GM10266 (cell line): Measurements from ENCODE around the gene ESD.

ENCODE experiments used
- DNase-seq: peaks from one replicate; pipeline ENCODE4 v3.0.0; 2012; ENCODE audit errors: extremely low spot score
- TF ChIP-seq, protein P1 (sequence below): IDR thresholded peaks from 2 replicates; pipeline ENCODE4 v1.5.1; 2012; ENCODE audit warnings: mild to moderate bottlenecking, low read depth; ENCODE audit not compliant: control insufficient read depth, insufficient read depth; ENCODE audit errors: missing control alignments

The ESD gene

GRCh38 chr13:46783504-46783903 is 13.5 kb downstream of the ESD start:
- no peak for DNase-seq
- TF ChIP-seq, protein P1, sequence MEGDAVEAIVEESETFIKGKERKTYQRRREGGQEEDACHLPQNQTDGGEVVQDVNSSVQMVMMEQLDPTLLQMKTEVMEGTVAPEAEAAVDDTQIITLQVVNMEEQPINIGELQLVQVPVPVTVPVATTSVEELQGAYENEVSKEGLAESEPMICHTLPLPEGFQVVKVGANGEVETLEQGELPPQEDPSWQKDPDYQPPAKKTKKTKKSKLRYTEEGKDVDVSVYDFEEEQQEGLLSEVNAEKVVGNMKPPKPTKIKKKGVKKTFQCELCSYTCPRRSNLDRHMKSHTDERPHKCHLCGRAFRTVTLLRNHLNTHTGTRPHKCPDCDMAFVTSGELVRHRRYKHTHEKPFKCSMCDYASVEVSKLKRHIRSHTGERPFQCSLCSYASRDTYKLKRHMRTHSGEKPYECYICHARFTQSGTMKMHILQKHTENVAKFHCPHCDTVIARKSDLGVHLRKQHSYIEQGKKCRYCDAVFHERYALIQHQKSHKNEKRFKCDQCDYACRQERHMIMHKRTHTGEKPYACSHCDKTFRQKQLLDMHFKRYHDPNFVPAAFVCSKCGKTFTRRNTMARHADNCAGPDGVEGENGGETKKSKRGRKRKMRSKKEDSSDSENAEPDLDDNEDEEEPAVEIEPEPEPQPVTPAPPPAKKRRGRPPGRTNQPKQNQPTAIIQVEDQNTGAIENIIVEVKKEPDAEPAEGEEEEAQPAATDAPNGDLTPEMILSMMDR, result no peak

DNA sequence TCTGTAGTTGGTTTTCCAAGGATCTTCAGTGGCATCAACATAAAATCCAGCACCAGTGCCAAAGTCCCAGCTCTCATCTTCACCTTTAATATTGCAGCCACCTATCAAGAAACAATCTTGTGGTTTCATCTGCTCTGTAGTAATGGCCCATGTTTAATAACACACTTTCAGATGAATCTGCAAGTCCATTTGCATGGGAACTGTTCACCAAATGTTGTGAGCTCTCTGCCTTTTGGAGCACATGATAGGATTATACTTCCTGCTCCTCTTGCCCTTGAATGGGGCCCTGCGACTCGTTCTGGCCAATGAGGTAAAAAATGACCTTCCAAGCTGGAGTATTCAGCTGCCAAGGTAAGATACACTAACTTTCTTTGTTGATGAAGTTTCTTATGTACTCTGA is 14.3 kb downstream of the ESD start:
- TF ChIP-seq, protein P1, result no peak
- DNase-seq, result no peak

GRCh38 chr13:46782066-46782465 is 14.9 kb downstream of the ESD start:
- TF ChIP-seq, protein P1, result no peak
- DNase-seq, result no peak

DNA sequence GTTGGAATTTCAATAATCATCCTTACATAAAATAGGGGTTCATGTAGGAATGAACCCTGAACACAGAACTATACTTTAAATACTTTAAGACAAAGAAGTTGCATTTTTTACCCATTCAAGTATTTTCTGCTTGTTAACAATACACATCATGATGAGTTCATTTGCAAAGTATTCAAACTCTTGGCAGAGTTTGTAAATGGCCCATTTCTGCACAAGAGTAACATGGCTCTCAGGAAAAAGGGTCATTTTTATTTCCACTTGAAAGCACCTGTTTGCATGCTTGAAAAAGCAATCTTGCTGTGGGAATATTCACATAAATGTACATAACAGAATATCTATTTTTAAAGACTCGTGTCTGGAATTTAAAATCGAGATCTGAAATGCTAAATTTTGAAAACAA is 18.1 kb downstream of the ESD start:
- no peak for DNase-seq

GRCh38 chr13:46778095-46778494 is 18.9 kb downstream of the ESD start:
- TF ChIP-seq, protein P1, result no peak
- no peak for DNase-seq

More for the DNA sequence above, 18.1 kb downstream of the ESD start:
- TF ChIP-seq, protein P1, result no peak

- TF ChIP-seq, protein P1, result no peak
- no peak for DNase-seq
Measured at GRCh38 chr13:46775385-46776107, 21.4 kb downstream of the ESD start.

- TF ChIP-seq, protein P1, result no peak
- DNase-seq, result no peak
Measured at GRCh38 chr13:46773541-46773940, 23.4 kb downstream of the ESD start.
